Activated CD4-positive, alpha-beta T cell treated with anti-CD3 and anti-CD28 coated beads for 36 hours (primary cell): Measurements from ENCODE around the gene KAT2B. TPM values are rescaled to one million over a fixed set of nuclear protein-coding genes. Genes with fewer than 3 reads are reported as not detected.
A peak's percentile ranks its signal among the peaks of the same experiment; 100 is the strongest.

Source experiments
- ATAC-seq: fragments of 200-7000 bp; cut with Tn5 transposase; one replicate; pipeline ENCODE4 v1.10.0; 2021; ENCODE audit warnings: mild to moderate bottlenecking, moderate library complexity
- CTCF ChIA-PET: fragments of 350-600 bp; sonication (Branson Sonifier 250); formaldehyde crosslinking; loops from one replicate; lab custom pipeline; 2021; ENCODE audit warnings: antibody characterized with exemption; lab: Charles Lee
- POLR2A ChIA-PET: fragments of 350-600 bp; sonication (Branson Sonifier 250); formaldehyde crosslinking; loops from one replicate; lab custom pipeline; 2021; ENCODE audit warnings: antibody characterized with exemption, inconsistent platforms; lab: Charles Lee
- DNase-seq: peaks from one replicate; pipeline ENCODE4 v3.0.0-alpha.2; 2020
- H3K27ac Mint-ChIP-seq: one replicate; pipeline ENCODE4 v1.8.0; 2021; ENCODE audit warnings: mixed read lengths
- H3K27me3 Mint-ChIP-seq: one replicate; pipeline ENCODE4 v1.8.0; 2021; ENCODE audit warnings: mixed read lengths
- H3K36me3 Mint-ChIP-seq: one replicate; pipeline ENCODE4 v1.8.0; 2021; ENCODE audit warnings: low read depth, mixed read lengths
- H3K4me1 Mint-ChIP-seq: one replicate; pipeline ENCODE4 v1.8.0; 2021; ENCODE audit warnings: mixed read lengths
- H3K4me3 Mint-ChIP-seq: one replicate; pipeline ENCODE4 v1.8.0; 2021; ENCODE audit warnings: mild to moderate bottlenecking, moderate library complexity, mixed read lengths
- H3K9me3 Mint-ChIP-seq: one replicate; pipeline ENCODE4 v1.8.0; 2021; ENCODE audit warnings: low read depth, mixed read lengths
- intact Hi-C, 2 experiments: fragments of 100-400 bp; cut with DNase I in 1 of 2; cut with micrococcal nuclease in 1 of 2; formaldehyde crosslinking; loops; one replicate each; pipeline versions ENCODE4 v1.14.2 to v1.15.1; 2022 to 2024; cut with DNase I, micrococcal nuclease
- total RNA-seq, 2 experiments: library from RNA; stranded (reverse); gene quantifications; one replicate each; pipeline ENCODE4 v1.2.3, GENCODE V29; 2021

KAT2B gene
- total RNA-seq, 2 experiments from 2014 or later: 17.2 to 18.5 TPM

- Mint-ChIP-seq H3K27ac (peak overlapping the region; percentile 32), H3K36me3 (peaks cover 18% of the 10 kb centered on the region), H3K4me1 (peaks cover 28% of the 10 kb centered on the region), H3K4me3 (no peak overlapping the region), H3K27me3 (no peaks in the 10 kb centered on the region), H3K9me3 (no peaks in the 10 kb centered on the region)
- ChIA-PET CTCF (interaction anchor here (0.6 kb wide), 1 partner anchor 123 kb away, joined by 3 read pairs; no protein-coding TSS in a partner anchor), POLR2A (no interaction called here)
- ATAC-seq: no peak
- intact Hi-C loops: loop anchor here in 1 of 2 experiments (5.0 kb wide), 1 partner anchor 168 kb away; the partner anchor contains the start of gene EFHB
- no peak for DNase-seq
Measured at GRCh38 chr3:20100151-20100550, 59.9 kb downstream of the KAT2B start.

- H3K36me3 Mint-ChIP-seq: peaks cover 11% of the 10 kb centered on the region
- H3K27me3 Mint-ChIP-seq: no peaks in the 10 kb centered on the region
- no peak for DNase-seq
- no peak for ATAC-seq
- no peaks in the 10 kb centered on the region for H3K9me3 Mint-ChIP-seq
- intact Hi-C loops: loop anchor here in 1 of 2 experiments (5.0 kb wide), 1 partner anchor 169 kb away; the partner anchor contains the start of gene EFHB
- H3K4me3 Mint-ChIP-seq: no peak overlapping the region
- peaks cover 29% of the 10 kb centered on the region for H3K4me1 Mint-ChIP-seq
- POLR2A ChIA-PET: no interaction called here
- no peak overlapping the region for H3K27ac Mint-ChIP-seq
- CTCF ChIA-PET: interaction anchor here (1.1 kb wide), 1 partner anchor 32 kb away, joined by 3 read pairs; no protein-coding TSS in a partner anchor
Measured at GRCh38 chr3:20101041-20101440, 60.8 kb downstream of the KAT2B start.

- POLR2A ChIA-PET: interaction anchor here (0.8 kb wide), 1 partner anchor 48 kb away, joined by 3 read pairs; no protein-coding TSS in a partner anchor
- peaks cover 11% of the 10 kb centered on the region for H3K36me3 Mint-ChIP-seq
- ATAC-seq (peak; percentile 74), DNase-seq (no peak)
- no peak overlapping the region for H3K4me3 Mint-ChIP-seq
- H3K4me1 Mint-ChIP-seq: peaks cover 30% of the 10 kb centered on the region
- H3K9me3 Mint-ChIP-seq: no peaks in the 10 kb centered on the region
- no peaks in the 10 kb centered on the region for H3K27me3 Mint-ChIP-seq
- intact Hi-C loops: loop anchor here (1.0 to 5.0 kb wide), 4 partner anchors 46 to 171 kb away; partner anchors contain the start of gene EFHB (in 1 of the 2)
- CTCF ChIA-PET: interaction anchor here (0.9 to 1.4 kb wide), 2 partner anchors 10 to 27 kb away, joined by 3 read pairs; no protein-coding TSS in a partner anchor
- H3K27ac Mint-ChIP-seq: peak overlapping the region; percentile 84
Measured at GRCh38 chr3:20103731-20104130, 63.5 kb downstream of the KAT2B start.

GRCh38 chr3:20104167-20104661, 64.0 kb downstream of the KAT2B start:
- H3K36me3 Mint-ChIP-seq: peaks cover 11% of the 10 kb centered on the region
- H3K4me1 Mint-ChIP-seq: peaks cover 27% of the 10 kb centered on the region
- ChIA-PET CTCF (interaction anchor here (1.4 kb wide), 1 partner anchor 10 kb away, joined by 3 read pairs; no protein-coding TSS in a partner anchor), POLR2A (interaction anchor here (0.8 kb wide), 1 partner anchor 49 kb away, joined by 3 read pairs; no protein-coding TSS in a partner anchor)
- DNase-seq: peak; percentile 39
- no peaks in the 10 kb centered on the region for H3K9me3 Mint-ChIP-seq
- peak overlapping the region; percentile 84 for H3K27ac Mint-ChIP-seq
- H3K4me3 Mint-ChIP-seq: peak overlapping the region; percentile 26
- no peaks in the 10 kb centered on the region for H3K27me3 Mint-ChIP-seq
- intact Hi-C loops: loop anchor here (1.0 to 5.0 kb wide), 4 partner anchors 47 to 172 kb away; partner anchors contain the start of gene EFHB (in 1 of the 2)
- ATAC-seq: peak; percentile 78

GRCh38 chr3:20105513-20106280, 65.5 kb downstream of the KAT2B start:
- Mint-ChIP-seq H3K4me1 (peaks cover 20% of the 10 kb centered on the region), H3K9me3 (no peaks in the 10 kb centered on the region), H3K27ac (no peak overlapping the region), H3K27me3 (no peaks in the 10 kb centered on the region), H3K36me3 (peaks cover 8% of the 10 kb centered on the region), H3K4me3 (no peak overlapping the region)
- DNase-seq (no peak), ATAC-seq (no peak)
- POLR2A ChIA-PET: no interaction called here
- CTCF ChIA-PET: interaction anchor here (1.8 kb wide), 1 partner anchor 65 kb away, joined by 5 read pairs; the partner anchor contains the start of gene KAT2B
- intact Hi-C loops: no loop called here

GRCh38 chr3:20107722-20108121, 67.5 kb downstream of the KAT2B start:
- Mint-ChIP-seq H3K4me1 (peaks cover 17% of the 10 kb centered on the region), H3K27me3 (no peaks in the 10 kb centered on the region), H3K4me3 (no peak overlapping the region), H3K27ac (no peak overlapping the region), H3K9me3 (no peaks in the 10 kb centered on the region), H3K36me3 (peaks cover 8% of the 10 kb centered on the region)
- no peak for DNase-seq
- POLR2A ChIA-PET: no interaction called here
- no peak for ATAC-seq
- intact Hi-C loops: no loop called here
- CTCF ChIA-PET: interaction anchor here (0.6 kb wide), 1 partner anchor 447 kb away, joined by 5 read pairs; no protein-coding TSS in a partner anchor

- intact Hi-C loops: no loop called here
- no peaks in the 10 kb centered on the region for H3K27me3 Mint-ChIP-seq
- H3K9me3 Mint-ChIP-seq: no peaks in the 10 kb centered on the region
- H3K27ac Mint-ChIP-seq: no peak overlapping the region
- POLR2A ChIA-PET: interaction anchor here (0.6 kb wide), 1 partner anchor 416 kb away, joined by 3 read pairs; no protein-coding TSS in a partner anchor
- peaks cover 3% of the 10 kb centered on the region for H3K36me3 Mint-ChIP-seq
- DNase-seq (no peak), ATAC-seq (no peak)
- CTCF ChIA-PET: no interaction called here
- H3K4me1 Mint-ChIP-seq: peaks cover 12% of the 10 kb centered on the region
- H3K4me3 Mint-ChIP-seq: no peak overlapping the region
Measured at GRCh38 chr3:20108869-20109268, 68.6 kb downstream of the KAT2B start.

GRCh38 chr3:20110826-20111225, 70.6 kb downstream of the KAT2B start:
- no peaks in the 10 kb centered on the region for H3K9me3 Mint-ChIP-seq
- POLR2A ChIA-PET: no interaction called here

GRCh38 chr3:20111836-20112235, 71.6 kb downstream of the KAT2B start:
- ATAC-seq (no peak), DNase-seq (no peak)
- no peaks in the 10 kb centered on the region for H3K27me3 Mint-ChIP-seq
- no peaks in the 10 kb centered on the region for H3K9me3 Mint-ChIP-seq
- ChIA-PET CTCF (no interaction called here), POLR2A (no interaction called here)
- H3K4me3 Mint-ChIP-seq: no peak overlapping the region
- H3K36me3 Mint-ChIP-seq: peaks cover 11% of the 10 kb centered on the region
- no peak overlapping the region for H3K27ac Mint-ChIP-seq
- intact Hi-C loops: no loop called here
- H3K4me1 Mint-ChIP-seq: no peaks in the 10 kb centered on the region

More at GRCh38 chr3:20110826-20111225, 70.6 kb downstream of the KAT2B start:
- CTCF ChIA-PET: no interaction called here
- Mint-ChIP-seq H3K27me3 (no peaks in the 10 kb centered on the region), H3K36me3 (peaks cover 4% of the 10 kb centered on the region), H3K4me1 (peaks cover 2% of the 10 kb centered on the region), H3K27ac (no peak overlapping the region), H3K4me3 (no peak overlapping the region)
- ATAC-seq (no peak), DNase-seq (no peak)
- intact Hi-C loops: no loop called here

- H3K9me3 Mint-ChIP-seq: no peaks in the 10 kb centered on the region
- CTCF ChIA-PET: no interaction called here
- POLR2A ChIA-PET: no interaction called here
- H3K27me3 Mint-ChIP-seq: no peaks in the 10 kb centered on the region
- DNase-seq (no peak), ATAC-seq (no peak)
- no peaks in the 10 kb centered on the region for H3K4me1 Mint-ChIP-seq
- peaks cover 50% of the 10 kb centered on the region for H3K36me3 Mint-ChIP-seq
- H3K4me3 Mint-ChIP-seq: no peak overlapping the region
- intact Hi-C loops: loop anchor here in 1 of 2 experiments (10.0 kb wide), 1 partner anchor 236 kb away; no protein-coding TSS in a partner anchor
- H3K27ac Mint-ChIP-seq: no peak overlapping the region
Measured at GRCh38 chr3:20121088-20121487, 80.8 kb downstream of the KAT2B start.

GRCh38 chr3:20123131-20123652, 82.9 kb downstream of the KAT2B start:
- ChIA-PET POLR2A (interaction anchor here (1.6 kb wide), 1 partner anchor 39 kb away, joined by 4 read pairs; no protein-coding TSS in a partner anchor), CTCF (no interaction called here)
- H3K9me3 Mint-ChIP-seq: no peaks in the 10 kb centered on the region
- H3K4me3 Mint-ChIP-seq: no peak overlapping the region
- ATAC-seq (no peak), DNase-seq (no peak)
- intact Hi-C loops: loop anchor here in 1 of 2 experiments (10.0 kb wide), 1 partner anchor 238 kb away; no protein-coding TSS in a partner anchor
- H3K4me1 Mint-ChIP-seq: no peaks in the 10 kb centered on the region
- no peaks in the 10 kb centered on the region for H3K27me3 Mint-ChIP-seq
- H3K27ac Mint-ChIP-seq: no peak overlapping the region
- H3K36me3 Mint-ChIP-seq: peaks cover 47% of the 10 kb centered on the region
